Liver (tissue), 9 donors: ENCODE results near the gene KIF18B. TPM values are rescaled to one million over a fixed set of nuclear protein-coding genes. Genes with fewer than 3 reads are reported as not detected.

Experiments used
- DNase-seq: peaks from one replicate; pipeline ENCODE4 v3.0.0-alpha.2; 2017; ENCODE audit warnings: low spot score
- H3K27ac ChIP-seq, 2 donors: one replicate each; pipeline ENCODE4 v1.7.0; 2013; ENCODE audit warnings: inconsistent platforms in 2 of 2, low read length in 2 of 2, control low read depth in 1 of 2, low read depth in 1 of 2, mild to moderate bottlenecking in 1 of 2
- H3K27me3 ChIP-seq, 4 donors: one replicate each; pipeline versions ENCODE4 v1.6.1 to v1.7.0; 2013; ENCODE audit warnings: low read length in 3 of 4, inconsistent platforms in 1 of 4, mild to moderate bottlenecking in 1 of 4, moderate library complexity in 1 of 4; ENCODE audit not compliant: control insufficient read depth in 4 of 4, insufficient read depth in 4 of 4
- H3K36me3 ChIP-seq, 4 donors: one replicate each; pipeline versions ENCODE4 v1.6.1 to v1.7.0; 2013; ENCODE audit warnings: low read length in 3 of 4, mild to moderate bottlenecking in 3 of 4, low read depth in 1 of 4, moderate library complexity in 1 of 4; ENCODE audit not compliant: control insufficient read depth in 4 of 4, insufficient read depth in 3 of 4
- H3K4me1 ChIP-seq, 4 donors: one replicate each; pipeline versions ENCODE4 v1.6.1 to v1.7.0; 2013; ENCODE audit warnings: low read length in 3 of 4, mild to moderate bottlenecking in 3 of 4, moderate library complexity in 1 of 4; ENCODE audit not compliant: control insufficient read depth in 4 of 4, insufficient read depth in 4 of 4
- H3K4me3 ChIP-seq, 3 donors: one replicate each; pipeline versions ENCODE4 v1.6.1 to v1.7.0; 2013; ENCODE audit warnings: low read length in 3 of 3, control low read depth in 1 of 3, low read depth in 1 of 3, mild to moderate bottlenecking in 1 of 3
- H3K9ac ChIP-seq, 2 donors: one replicate each; pipeline ENCODE4 v1.7.0; 2013; ENCODE audit warnings: low read length in 2 of 2, mild to moderate bottlenecking in 2 of 2, moderate library complexity in 2 of 2, control low read depth in 1 of 2, low read depth in 1 of 2
- H3K9me3 ChIP-seq, 4 donors: one replicate each; pipeline versions ENCODE4 v1.6.1 to v1.7.0; 2013; ENCODE audit warnings: low read length in 3 of 4; ENCODE audit not compliant: control insufficient read depth in 4 of 4
- FOXA2 ChIP-seq: IDR thresholded peaks from 2 replicates; pipeline ENCODE4 v1.6.1; 2016; ENCODE audit warnings: antibody characterized with exemption
- GABPA ChIP-seq, 2 donors: IDR thresholded peaks in 1 of 2; conservative IDR thresholded peaks in 1 of 2; 2 replicates each; pipeline ENCODE4 v1.6.1; 2016; ENCODE audit warnings: antibody characterized with exemption in 2 of 2, mild to moderate bottlenecking in 1 of 2, moderate library complexity in 1 of 2
- HNF4A ChIP-seq, 2 donors: conservative IDR thresholded peaks; 2 replicates each; pipeline ENCODE4 v1.6.1; 2016; ENCODE audit warnings: antibody characterized with exemption in 2 of 2, mild to moderate bottlenecking in 2 of 2
- TAF1 ChIP-seq: conservative IDR thresholded peaks from 2 replicates; pipeline ENCODE4 v1.6.1; 2016; ENCODE audit warnings: antibody characterized with exemption, mild to moderate bottlenecking
- WGBS: extraction: QIAGEN DNeasy Blood & Tissue Kit; methylation state at CpG from one replicate; pipeline ENCODE4 v1.1.7; 2013; 5-methylcytosine and 5-hydroxymethylcytosine counted together
- polyA plus RNA-seq, 2 donors: library from polyadenylated mRNA; stranded (reverse) in 1 of 2; unstranded in 1 of 2; fragments of 200-250 nt in 1 of 2; fragments of >200 nt in 1 of 2; fragmentation: Nextera tagmentation in 1 of 2; extraction: Ambion mirVana in 1 of 2; gene quantifications; one replicate each; pipeline versions ENCODE4 v1.2.1 to v1.2.3, GENCODE V29; 2013 to 2015
- total RNA-seq, 2 donors: library from RNA; depleted of rRNA; stranded (reverse); fragments of >200 nt; gene quantifications; one replicate each; pipeline ENCODE4 v1.2.3, GENCODE V29; 2014
- TF ChIP-seq, protein P1 (sequence below): IDR thresholded peaks from 2 replicates; pipeline ENCODE4 v1.6.1; 2016; ENCODE audit warnings: antibody characterized with exemption, mild to moderate bottlenecking
- TF ChIP-seq, protein P2 (sequence below): IDR thresholded peaks from 2 replicates; pipeline ENCODE4 v1.6.1; 2016; ENCODE audit warnings: antibody characterized with exemption
- TF ChIP-seq, protein P3 (sequence below): fragments of 150-350 bp; IDR thresholded peaks from 2 replicates; pipeline ENCODE4 v1.5.1; 2017; ENCODE audit warnings: improper control_type of control experiment, low read depth, low read length; ENCODE audit not compliant: missing input control
- TF ChIP-seq, protein P4 (sequence below): IDR thresholded peaks from 2 replicates; pipeline ENCODE4 v1.6.1; 2016; ENCODE audit warnings: antibody characterized with exemption
- donor health status: healthy.
- donor health status: healthy.
- donor health status: healthy.
- donor health status: healthy.
- donor health status: healthy.

KIF18B gene
- total and polyA plus RNA-seq, 4 donors, result under 0.01 to 11.9 (median 0.48) TPM

DNA sequence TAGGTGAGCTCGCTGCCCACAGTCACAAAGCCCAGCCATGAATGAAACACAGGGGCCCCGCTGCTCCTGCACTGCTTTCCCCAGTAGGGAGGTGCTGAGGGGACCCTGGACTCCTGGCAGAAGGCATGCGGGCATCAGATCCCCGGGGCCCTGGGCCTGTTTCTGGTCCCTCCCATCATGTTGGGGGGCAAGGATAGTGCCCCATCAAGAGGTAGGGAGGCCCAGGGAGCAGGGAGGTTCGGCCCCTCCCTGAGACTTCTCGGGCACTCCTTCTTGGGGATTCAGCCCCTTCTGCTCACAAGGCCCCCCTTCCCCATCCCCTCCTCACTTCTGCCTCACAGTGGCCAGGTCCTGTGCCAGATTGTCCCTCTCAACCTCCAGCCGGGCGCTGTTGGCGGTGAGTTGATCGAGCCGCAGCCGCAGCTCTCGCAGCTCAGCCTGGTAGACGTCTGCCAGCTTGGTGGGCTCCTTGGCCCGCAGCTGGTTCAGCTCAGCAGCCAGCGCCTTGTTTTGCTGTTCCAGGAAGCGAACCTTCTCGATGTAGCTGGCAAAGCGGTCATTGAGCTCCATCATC is 32.8 kb downstream of the KIF18B start:
- TF ChIP-seq, protein P1, sequence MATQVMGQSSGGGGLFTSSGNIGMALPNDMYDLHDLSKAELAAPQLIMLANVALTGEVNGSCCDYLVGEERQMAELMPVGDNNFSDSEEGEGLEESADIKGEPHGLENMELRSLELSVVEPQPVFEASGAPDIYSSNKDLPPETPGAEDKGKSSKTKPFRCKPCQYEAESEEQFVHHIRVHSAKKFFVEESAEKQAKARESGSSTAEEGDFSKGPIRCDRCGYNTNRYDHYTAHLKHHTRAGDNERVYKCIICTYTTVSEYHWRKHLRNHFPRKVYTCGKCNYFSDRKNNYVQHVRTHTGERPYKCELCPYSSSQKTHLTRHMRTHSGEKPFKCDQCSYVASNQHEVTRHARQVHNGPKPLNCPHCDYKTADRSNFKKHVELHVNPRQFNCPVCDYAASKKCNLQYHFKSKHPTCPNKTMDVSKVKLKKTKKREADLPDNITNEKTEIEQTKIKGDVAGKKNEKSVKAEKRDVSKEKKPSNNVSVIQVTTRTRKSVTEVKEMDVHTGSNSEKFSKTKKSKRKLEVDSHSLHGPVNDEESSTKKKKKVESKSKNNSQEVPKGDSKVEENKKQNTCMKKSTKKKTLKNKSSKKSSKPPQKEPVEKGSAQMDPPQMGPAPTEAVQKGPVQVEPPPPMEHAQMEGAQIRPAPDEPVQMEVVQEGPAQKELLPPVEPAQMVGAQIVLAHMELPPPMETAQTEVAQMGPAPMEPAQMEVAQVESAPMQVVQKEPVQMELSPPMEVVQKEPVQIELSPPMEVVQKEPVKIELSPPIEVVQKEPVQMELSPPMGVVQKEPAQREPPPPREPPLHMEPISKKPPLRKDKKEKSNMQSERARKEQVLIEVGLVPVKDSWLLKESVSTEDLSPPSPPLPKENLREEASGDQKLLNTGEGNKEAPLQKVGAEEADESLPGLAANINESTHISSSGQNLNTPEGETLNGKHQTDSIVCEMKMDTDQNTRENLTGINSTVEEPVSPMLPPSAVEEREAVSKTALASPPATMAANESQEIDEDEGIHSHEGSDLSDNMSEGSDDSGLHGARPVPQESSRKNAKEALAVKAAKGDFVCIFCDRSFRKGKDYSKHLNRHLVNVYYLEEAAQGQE, result no peak
- no peak for TF ChIP-seq TAF1
- TF ChIP-seq, protein P2, sequence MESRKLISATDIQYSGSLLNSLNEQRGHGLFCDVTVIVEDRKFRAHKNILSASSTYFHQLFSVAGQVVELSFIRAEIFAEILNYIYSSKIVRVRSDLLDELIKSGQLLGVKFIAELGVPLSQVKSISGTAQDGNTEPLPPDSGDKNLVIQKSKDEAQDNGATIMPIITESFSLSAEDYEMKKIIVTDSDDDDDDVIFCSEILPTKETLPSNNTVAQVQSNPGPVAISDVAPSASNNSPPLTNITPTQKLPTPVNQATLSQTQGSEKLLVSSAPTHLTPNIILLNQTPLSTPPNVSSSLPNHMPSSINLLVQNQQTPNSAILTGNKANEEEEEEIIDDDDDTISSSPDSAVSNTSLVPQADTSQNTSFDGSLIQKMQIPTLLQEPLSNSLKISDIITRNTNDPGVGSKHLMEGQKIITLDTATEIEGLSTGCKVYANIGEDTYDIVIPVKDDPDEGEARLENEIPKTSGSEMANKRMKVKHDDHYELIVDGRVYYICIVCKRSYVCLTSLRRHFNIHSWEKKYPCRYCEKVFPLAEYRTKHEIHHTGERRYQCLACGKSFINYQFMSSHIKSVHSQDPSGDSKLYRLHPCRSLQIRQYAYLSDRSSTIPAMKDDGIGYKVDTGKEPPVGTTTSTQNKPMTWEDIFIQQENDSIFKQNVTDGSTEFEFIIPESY, result no peak
- no peak for TF ChIP-seq FOXA2
- no peak for TF ChIP-seq GABPA (IDR thresholded peaks at IDR 0.05 in 1 of 2, conservative IDR thresholded peaks at IDR 0.05 in 1 of 2)
- H3K27ac ChIP-seq, result no peak overlapping the region
- no peak overlapping the region for H3K9ac ChIP-seq
- no peaks in the 10 kb centered on the region for H3K27me3 ChIP-seq
- H3K4me3 ChIP-seq, result no peak overlapping the region
- 93% methylated on average over 19 of the region's 19 CpGs for WGBS
- no peaks in the 10 kb centered on the region for H3K9me3 ChIP-seq
- H3K4me1 ChIP-seq, result peaks cover 0 to 16% (median 10%) of the 10 kb centered on the region in 4 donors
- DNase-seq, result no peak
- no peaks in the 10 kb centered on the region for H3K36me3 ChIP-seq

DNA sequence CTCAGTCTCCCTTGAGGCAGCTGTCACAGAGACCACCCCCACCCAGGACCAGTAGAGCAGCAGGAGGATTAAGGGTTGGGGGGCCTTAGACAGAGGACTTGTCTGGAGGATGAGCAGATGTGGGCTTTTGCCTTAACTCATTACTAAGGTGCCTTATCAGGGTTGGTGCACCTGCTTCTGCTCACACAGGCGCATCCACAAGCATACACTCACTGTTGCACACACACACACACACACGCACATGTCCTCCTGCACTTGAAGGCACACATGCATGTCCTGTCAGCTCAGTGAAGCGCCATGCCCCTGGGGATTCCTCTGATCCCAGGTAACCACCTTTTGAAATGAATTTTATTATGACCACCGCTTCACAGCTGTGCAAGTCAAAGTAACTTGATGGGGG is 33.4 kb downstream of the KIF18B start:
- H3K27me3 ChIP-seq, result no peaks in the 10 kb centered on the region
- H3K9ac ChIP-seq, result no peak overlapping the region
- no peak for DNase-seq
- TF ChIP-seq, protein P3, sequence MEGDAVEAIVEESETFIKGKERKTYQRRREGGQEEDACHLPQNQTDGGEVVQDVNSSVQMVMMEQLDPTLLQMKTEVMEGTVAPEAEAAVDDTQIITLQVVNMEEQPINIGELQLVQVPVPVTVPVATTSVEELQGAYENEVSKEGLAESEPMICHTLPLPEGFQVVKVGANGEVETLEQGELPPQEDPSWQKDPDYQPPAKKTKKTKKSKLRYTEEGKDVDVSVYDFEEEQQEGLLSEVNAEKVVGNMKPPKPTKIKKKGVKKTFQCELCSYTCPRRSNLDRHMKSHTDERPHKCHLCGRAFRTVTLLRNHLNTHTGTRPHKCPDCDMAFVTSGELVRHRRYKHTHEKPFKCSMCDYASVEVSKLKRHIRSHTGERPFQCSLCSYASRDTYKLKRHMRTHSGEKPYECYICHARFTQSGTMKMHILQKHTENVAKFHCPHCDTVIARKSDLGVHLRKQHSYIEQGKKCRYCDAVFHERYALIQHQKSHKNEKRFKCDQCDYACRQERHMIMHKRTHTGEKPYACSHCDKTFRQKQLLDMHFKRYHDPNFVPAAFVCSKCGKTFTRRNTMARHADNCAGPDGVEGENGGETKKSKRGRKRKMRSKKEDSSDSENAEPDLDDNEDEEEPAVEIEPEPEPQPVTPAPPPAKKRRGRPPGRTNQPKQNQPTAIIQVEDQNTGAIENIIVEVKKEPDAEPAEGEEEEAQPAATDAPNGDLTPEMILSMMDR, result no peak
- peaks cover 0 to 16% (median 10%) of the 10 kb centered on the region in 4 donors for H3K4me1 ChIP-seq
- no peaks in the 10 kb centered on the region for H3K9me3 ChIP-seq
- 93% methylated on average over 4 of the region's 4 CpGs for WGBS
- H3K36me3 ChIP-seq, result no peaks in the 10 kb centered on the region
- H3K4me3 ChIP-seq, result no peak overlapping the region
- H3K27ac ChIP-seq, result no peak overlapping the region

DNA sequence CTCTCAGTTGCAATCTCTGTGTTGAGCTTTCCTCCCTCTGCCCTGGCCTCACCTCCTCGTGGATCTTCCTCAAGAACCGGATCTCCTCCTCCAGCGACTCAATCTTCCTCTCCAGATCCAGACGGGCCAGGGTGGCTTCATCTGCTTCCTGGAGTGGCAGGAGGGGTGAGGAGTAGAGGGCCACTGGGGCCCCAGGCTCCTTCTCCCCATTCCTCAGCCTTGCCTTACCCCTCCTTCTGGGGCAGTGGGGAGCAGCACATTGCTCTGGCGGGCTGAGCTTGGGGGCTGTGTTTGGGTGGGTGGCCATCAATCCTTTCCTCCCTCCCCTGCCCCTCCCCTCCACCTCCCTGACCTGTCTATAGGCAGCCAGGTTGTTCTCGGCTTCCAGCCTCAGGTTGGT is 33.9 kb downstream of the KIF18B start:
- no peak for DNase-seq
- 82% methylated on average over 6 of the region's 6 CpGs for WGBS
- H3K4me1 ChIP-seq, result peaks cover 0 to 16% (median 10%) of the 10 kb centered on the region in 4 donors
- TF ChIP-seq, protein P4, sequence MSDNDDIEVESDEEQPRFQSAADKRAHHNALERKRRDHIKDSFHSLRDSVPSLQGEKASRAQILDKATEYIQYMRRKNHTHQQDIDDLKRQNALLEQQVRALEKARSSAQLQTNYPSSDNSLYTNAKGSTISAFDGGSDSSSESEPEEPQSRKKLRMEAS, result no peak
- TF ChIP-seq, protein P3, result no peak
- TF ChIP-seq HNF4A (conservative IDR thresholded peaks at IDR 0.05), result no peak
- no peaks in the 10 kb centered on the region for H3K36me3 ChIP-seq
- H3K9me3 ChIP-seq, result no peaks in the 10 kb centered on the region
- H3K4me3 ChIP-seq, result no peak overlapping the region
- no peak overlapping the region for H3K27ac ChIP-seq
- no peak overlapping the region for H3K9ac ChIP-seq
- no peaks in the 10 kb centered on the region for H3K27me3 ChIP-seq
